ENCODE measurements around the gene VPS26C. TPM values are rescaled to one million over a fixed set of nuclear protein-coding genes. Genes with fewer than 3 reads are reported as not detected.
A peak's percentile ranks its signal among the peaks of the same experiment; 100 is the strongest.

VPS26C gene
- total and polyA plus RNA-seq, 9 of the 15 experiments (the other 6 are each of a cell fraction or from before 2014, with no cell fraction given), result 32.8 to 48.7 (median 42.1) TPM

- TF ChIP-seq ZC3H4 (CRISPR knock-in tag; IDR thresholded peaks at IDR 0.05; ENCODE audit: borderline replicate concordance) (no peak), ZNF764 (CRISPR knock-in tag; IDR thresholded peaks at IDR 0.05; ENCODE audit: low read depth) (no peak), GABPB2 (CRISPR knock-in tag; conservative IDR thresholded peaks at IDR 0.05) (no peak), SIN3A (IDR thresholded peaks at IDR 0.05; ENCODE audit: borderline replicate concordance in 2 of 2, control insufficient read depth in 1 of 2, low read depth in 2 of 2, low read length in 2 of 2) (no peak), ETV5 (CRISPR knock-in tag; IDR thresholded peaks at IDR 0.05; ENCODE audit: low read depth) (no peak), ZNF184 (CRISPR knock-in tag; IDR thresholded peaks at IDR 0.05) (no peak), SNAPC5 (CRISPR knock-in tag; IDR thresholded peaks at IDR 0.05) (no peak), FOS (IDR thresholded peaks at IDR 0.05; ENCODE audit: extremely low read depth, insufficient read length) (no peak), GTF2B (IDR thresholded peaks at IDR 0.05; ENCODE audit: extremely low read depth, insufficient read length) (no peak), GTF3C2 (IDR thresholded peaks at IDR 0.05; ENCODE audit: borderline replicate concordance, extremely low read depth, insufficient read length) (no peak), ZBTB33 (CRISPR knock-in tag; IDR thresholded peaks at IDR 0.05) (peak; percentile 71; the same call in 1 of the 2 replicates), ZC3H11A (IDR thresholded peaks at IDR 0.05; ENCODE audit: low read depth, low read length) (no peak), DACH1 (IDR thresholded peaks at IDR 0.05; ENCODE audit: partially characterized antibody) (peak; percentile 59), ZNF408 (CRISPR knock-in tag; IDR thresholded peaks at IDR 0.05; ENCODE audit: low read depth) (no peak), HDAC6 (IDR thresholded peaks at IDR 0.05; ENCODE audit: low read depth, low read length) (no peak), DEAF1 (CRISPR knock-in tag; IDR thresholded peaks at IDR 0.05) (no peak), MEF2D (tag; conservative IDR thresholded peaks at IDR 0.05; ENCODE audit: low read depth) (no peak), STAG1 (CRISPR knock-in tag; IDR thresholded peaks at IDR 0.05; ENCODE audit: borderline replicate concordance) (no peak), SAFB (IDR thresholded peaks at IDR 0.05; ENCODE audit: borderline replicate concordance, low read depth, low read length) (no peak), ZNF23 (CRISPR knock-in tag; IDR thresholded peaks at IDR 0.05) (no peak), DMBX1 (CRISPR knock-in tag; IDR thresholded peaks at IDR 0.05; ENCODE audit: borderline replicate concordance) (no peak), ZNF79 (CRISPR knock-in tag; IDR thresholded peaks at IDR 0.05; ENCODE audit: low read depth) (no peak), EGR1 (conservative IDR thresholded peaks at IDR 0.05) (peak; percentile 53)
Observed at GRCh38 chr21:37176716-37177115, 90.4 kb downstream of the VPS26C start (continued).

Measured in K562 (cell line).